Measurements from ENCODE around the gene SLC9A8.

GRCh38 chr20:49824206-49824605 is 11.6 kb downstream of the SLC9A8 start:
- no peak for TF ChIP-seq EZH2 (IDR thresholded peaks at IDR 0.05; ENCODE audit: insufficient read depth, low read length)
- TF ChIP-seq CTCF (IDR thresholded peaks at IDR 0.05; ENCODE audit: insufficient read depth, low read depth, low read length) = no peak

Measured in astrocyte (in vitro differentiated cells and primary cell).